M059J (cell line): ENCODE measurements around the gene CRLF2. TPM values are rescaled to one million over a fixed set of nuclear protein-coding genes. Genes with fewer than 3 reads are reported as not detected.
A peak's percentile ranks its signal among the peaks of the same experiment; 100 is the strongest.
"Not testable (repeated sequence)": the region's sequence is repeated elsewhere in the genome, so short reads cannot be mapped to it uniquely, and the experiment has no call there.

ENCODE experiments used
- DNase-seq: peaks from one replicate; pipeline ENCODE4 v3.0.0-alpha.2; 2012; ENCODE audit warnings: low read depth
- total RNA-seq: library from RNA; depleted of rRNA; stranded (reverse); fragments of >200 nt; shearing (Covaris generic); gene quantifications from 2 replicates; pipeline ENCODE4 v1.2.3, GENCODE V29; 2014; rRNA removed

CRLF2 gene
- 0.10 TPM in 1 of 2 replicates, not detected in the other for total RNA-seq

- peak; percentile 80 for DNase-seq
Measured at GRCh38 chrX:1212532-1212931, at the start of gene CRLF2. Gene CRLF2, minus strand, starts transcription at chrX:1212649. Its CDS starts 15 bp downstream, at chrX:1212634.

DNA sequence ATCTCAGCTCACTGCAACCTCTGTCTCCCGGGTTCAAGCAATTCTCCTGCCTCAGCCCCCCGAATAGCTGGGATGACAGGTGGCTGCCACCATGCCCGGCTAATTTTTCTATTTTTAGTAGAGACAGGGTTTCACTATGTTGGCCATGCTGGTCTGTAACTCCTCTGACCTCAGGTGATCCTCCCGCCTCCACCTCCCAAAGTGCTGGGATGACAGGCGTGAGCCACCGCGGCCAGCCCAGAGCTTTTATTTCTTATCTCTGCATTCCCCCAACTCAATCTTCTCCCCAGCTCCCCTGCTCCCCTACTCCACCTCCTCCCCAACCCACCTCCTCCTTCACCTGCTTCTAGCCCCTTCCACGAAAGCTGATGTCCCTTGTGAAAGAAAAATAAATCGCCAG, 49.3 kb upstream of the CRLF2 start:
- DNase-seq, result not testable (repeated sequence)

DNA sequence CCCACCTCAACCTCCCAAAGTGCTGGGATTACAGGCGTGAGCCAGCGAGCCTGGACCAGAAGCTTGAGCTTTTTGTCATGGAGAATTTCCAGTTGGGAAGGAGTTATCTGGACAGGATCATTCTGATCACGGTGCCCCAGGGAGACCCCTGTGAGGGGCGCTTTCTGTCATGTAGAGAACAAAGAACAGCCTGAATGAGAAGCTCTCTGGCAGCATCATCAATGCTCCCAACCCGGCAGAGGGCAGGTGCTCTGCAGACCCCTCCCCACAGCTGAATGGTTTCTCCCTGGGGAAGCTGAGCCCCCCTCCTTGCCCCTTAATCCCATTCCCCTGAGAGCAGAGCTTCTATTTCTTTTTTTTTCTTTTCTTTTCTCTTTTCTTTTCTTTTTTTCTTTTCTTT, 48.8 kb upstream of the CRLF2 start:
- no peak for DNase-seq

GRCh38 chrX:1252861-1253260, 40.4 kb upstream of the CRLF2 start:
- no peak for DNase-seq

- peak; percentile 69 for DNase-seq
Measured at GRCh38 chrX:1249101-1249887, 36.8 kb upstream of the CRLF2 start.

DNA sequence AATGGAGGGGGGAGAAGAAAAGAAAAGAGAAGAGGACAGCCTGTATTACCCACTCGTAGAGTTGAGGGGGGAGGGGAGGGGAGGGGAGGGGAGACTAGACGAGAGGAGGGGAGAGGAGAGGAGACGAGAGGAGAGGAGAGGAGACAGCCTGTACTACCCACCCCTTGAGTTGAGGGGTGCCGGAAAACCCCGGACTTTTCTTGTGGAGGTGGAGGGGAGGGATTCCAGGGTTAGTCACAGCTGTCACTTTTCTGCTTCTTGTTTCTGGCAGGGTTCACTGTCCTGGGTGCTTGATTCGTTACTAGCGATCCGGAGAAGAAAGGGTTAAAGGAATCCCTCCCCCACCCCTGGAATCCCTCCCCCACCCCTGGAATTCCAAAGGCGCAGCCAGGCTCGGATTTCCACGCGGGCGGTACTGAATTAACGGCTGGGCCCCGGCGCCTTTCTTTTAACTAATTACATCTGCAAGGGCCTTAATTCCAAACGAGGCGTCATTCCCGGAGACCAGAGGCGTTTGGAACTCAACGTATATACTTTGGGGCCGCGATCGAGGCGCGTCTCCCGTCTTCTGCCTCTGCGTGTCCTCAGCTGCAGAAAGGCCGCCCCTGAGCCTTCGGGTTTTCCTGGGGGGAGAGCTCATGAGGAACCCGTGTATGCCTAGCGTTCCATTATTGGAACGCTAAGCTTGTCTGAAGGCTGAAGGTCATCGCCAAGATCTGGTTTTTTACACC, 36.0 kb upstream of the CRLF2 start:
- no peak for DNase-seq

- DNase-seq, result peak; percentile 63
Measured at GRCh38 chrX:1246816-1247215, 34.4 kb upstream of the CRLF2 start.

DNA sequence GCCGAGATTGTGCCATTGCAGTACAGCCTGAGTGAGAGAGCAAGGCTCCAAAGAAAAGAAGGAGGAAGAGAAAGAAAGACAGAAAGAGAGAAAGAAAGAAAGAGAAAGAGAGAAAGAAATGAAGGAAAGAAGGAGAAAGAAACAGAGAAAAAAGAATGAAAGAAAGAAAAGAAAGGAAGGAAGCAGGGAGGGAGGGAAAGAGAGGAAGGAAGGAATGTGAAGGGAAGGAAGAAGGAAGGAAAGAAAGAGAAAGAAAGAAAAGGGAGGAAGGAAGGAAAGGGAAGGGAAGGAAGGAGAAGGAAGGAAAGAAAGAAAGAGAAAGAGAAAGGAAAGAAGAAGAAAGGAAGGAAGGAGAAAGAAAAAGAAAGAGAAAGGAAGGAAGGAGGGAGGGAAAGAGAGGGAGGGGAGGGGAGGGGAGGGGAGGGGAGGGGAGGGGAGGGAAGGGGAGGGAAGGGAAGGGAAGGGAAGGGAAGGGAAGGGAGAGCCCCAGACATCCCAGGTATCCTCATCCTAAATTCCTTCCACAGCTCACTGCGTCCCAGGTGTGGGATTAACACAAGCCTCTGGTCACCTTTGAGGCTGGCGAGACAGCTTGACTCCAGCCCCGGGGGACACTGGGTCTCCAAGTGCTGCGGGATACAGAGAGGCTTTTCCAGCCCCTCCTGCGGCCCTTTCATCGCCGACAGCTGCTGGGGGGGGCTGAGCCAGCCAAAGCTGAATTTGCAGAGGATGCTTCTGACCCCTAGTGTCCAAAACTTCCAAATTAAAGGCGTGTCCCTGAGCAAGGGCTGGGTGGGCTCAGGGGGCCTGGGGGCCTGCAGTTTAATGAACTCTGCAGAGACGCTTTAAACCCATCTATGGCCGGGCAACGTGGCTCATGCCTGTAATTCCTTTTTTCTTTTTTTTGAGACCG, 32.0 kb upstream of the CRLF2 start:
- DNase-seq, result no peak

DNA sequence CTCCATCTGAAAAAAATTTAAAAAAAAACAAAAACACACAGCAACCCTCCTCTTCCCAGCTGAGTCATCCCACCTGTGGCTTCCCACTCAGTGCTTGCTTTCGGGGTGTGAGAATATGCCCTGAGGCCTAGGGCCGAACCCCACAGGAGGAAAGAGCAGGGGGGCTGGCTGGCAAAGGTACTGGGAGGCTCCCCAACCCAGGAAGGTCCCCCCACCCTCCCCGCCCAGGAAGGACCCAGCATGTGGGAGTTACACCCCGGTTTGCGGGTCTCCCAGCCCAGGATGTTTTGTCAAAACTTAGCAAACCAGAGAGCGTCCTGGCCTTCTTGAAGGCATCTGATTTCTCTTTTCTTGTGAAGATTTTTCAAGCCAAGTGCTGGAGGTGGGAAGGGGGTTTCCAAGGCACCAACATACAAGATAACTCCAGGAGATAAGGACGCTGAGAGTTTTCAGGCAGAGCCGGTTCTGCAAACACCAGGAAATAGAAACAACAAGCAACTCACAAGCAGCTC, 30.5 kb upstream of the CRLF2 start:
- peak; percentile 67 for DNase-seq

DNA sequence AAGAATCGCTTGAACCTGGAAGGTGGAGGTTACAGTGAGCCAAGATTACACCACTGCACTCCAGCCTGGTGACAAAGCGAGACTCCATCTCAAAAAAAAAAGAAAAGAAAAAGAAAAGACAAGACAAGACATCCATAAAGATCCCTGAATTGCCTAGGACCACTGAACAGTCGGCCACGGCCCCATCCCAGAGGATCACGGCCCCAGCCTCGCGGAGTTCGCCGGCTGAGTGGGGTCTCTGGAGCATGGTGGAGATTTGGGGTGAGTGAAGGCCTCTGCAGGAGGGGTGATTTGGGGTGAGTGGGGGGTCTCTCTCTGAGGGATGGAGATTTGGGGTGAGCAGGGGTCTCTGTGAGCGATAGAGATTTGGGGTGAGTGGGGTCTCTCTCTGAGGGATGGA, 28.1 kb upstream of the CRLF2 start:
- DNase-seq, result not testable (repeated sequence)

- DNase-seq, result no peak
Measured at GRCh38 chrX:1239681-1240142, 27.3 kb upstream of the CRLF2 start.

- DNase-seq, result no peak
Measured at GRCh38 chrX:1231850-1232465, 19.5 kb upstream of the CRLF2 start.

DNA sequence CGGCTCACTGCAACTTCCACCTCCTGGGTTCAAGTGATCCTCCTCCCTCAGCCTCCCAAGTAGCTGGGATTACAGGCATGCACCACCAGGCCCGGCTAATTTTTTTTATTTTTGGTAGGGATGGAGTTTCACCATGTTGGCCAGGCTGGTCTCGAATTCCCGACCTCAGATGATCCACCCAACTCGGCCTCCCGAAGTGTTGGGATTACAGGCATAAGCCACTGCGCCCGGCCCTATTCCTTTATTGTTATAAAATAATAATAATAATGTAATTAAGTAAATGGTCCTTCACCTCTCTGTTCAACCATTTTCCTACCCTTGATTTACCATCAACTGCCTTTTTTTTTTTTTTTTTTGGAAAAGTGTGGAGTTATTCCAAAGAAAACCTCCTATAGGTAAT, 15.7 kb upstream of the CRLF2 start:
- not testable (repeated sequence) for DNase-seq

DNA sequence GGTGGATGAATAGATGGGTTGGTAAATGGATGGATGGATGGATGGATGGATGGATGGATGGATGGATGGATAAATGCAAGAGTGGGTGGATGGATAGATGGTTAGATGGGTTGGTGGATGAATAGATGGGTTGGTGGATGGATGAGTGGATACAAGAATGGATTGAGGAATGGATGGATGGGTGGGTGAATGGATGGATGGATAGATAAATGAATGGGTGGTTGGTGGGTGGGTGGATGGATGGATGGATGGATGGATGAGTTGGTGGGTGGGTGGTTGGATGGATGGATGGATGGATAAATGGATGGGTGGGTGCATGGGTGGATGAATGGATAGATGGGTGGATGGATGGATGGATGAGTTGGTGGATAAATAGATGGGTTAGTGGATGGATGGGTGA, 13.8 kb upstream of the CRLF2 start:
- no peak for DNase-seq

GRCh38 chrX:1224954-1225353, 12.5 kb upstream of the CRLF2 start:
- DNase-seq, result no peak

GRCh38 chrX:1223242-1223600, 10.8 kb upstream of the CRLF2 start:
- no peak for DNase-seq

DNA sequence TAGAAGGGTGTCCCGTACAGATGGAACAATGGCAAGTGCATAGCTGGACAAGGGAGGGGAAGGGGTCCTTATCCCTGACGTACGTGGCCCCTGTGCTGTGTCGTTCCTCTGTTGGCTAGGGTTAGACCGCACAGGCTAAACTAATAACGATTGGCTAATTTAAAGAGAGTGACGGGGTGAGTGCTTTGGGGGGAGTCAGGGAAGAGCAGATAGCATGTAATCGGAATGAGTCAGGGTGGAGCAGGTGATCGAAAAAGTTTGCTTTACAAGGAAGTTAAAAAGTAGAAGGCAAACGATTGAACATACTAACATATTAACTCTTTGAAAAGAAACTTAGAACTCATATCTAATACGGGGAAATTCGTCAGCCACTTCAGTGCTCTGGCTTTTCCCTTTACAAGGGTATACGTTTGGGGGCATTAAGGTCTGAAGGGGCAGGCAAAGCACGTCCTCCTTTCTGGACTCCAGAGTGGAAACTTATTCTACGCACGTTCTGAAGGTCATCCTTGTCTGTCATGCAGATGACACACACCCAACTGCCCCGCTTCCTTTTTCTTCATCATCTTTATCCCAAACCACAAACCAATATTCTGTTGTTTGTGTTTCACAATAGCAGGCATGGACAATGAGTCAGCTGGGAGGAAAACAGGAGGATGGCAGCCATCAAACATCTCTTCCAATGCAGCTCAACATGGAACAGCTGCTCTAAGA, 10.2 kb upstream of the CRLF2 start:
- peak; percentile 64 for DNase-seq

DNA sequence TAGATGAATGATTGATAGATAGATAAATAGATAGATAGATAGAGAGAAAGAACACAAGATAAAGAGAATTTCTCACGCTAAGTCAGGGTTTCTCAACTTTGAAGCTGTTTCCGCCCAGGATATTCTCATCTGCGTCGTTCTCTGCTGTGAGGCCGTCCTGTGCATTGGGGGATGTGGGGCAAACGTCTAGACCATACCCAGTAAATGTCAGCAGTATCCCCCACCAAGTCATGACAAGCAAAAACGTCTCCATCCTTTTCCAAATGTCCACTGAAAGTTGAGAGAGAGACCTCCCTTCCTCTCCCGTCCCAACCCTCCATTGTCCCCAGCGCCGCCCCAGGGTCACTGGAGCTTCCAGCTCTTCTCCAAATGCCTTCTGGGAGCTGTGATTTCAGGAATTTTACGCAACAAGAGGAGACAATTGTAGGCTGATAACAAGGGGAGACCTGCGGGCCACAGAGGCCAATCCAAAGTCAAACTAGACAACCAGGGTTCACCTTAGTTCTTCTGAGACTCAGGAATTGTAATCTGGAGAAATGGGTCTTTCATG, 8.9 kb upstream of the CRLF2 start:
- no peak for DNase-seq

DNA sequence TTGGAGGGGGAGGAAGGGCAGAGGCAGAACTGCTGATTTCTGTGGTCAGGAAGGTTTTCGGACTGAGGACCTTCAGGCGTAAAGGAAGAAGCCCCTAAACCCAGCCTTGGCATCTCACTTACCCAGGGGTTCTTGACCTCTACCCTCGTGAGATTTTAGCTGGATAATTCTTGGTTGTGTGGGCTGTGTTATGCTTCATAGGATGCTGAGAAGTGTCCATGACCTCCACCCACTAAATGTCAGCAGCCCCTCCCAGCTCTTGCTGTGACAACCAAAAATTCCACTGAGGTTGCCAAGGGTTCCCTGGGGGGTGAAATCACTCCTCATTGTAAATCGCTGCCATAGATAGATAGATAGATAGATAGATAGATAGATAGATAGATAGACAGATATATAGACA, 5.8 kb upstream of the CRLF2 start:
- no peak for DNase-seq

DNA sequence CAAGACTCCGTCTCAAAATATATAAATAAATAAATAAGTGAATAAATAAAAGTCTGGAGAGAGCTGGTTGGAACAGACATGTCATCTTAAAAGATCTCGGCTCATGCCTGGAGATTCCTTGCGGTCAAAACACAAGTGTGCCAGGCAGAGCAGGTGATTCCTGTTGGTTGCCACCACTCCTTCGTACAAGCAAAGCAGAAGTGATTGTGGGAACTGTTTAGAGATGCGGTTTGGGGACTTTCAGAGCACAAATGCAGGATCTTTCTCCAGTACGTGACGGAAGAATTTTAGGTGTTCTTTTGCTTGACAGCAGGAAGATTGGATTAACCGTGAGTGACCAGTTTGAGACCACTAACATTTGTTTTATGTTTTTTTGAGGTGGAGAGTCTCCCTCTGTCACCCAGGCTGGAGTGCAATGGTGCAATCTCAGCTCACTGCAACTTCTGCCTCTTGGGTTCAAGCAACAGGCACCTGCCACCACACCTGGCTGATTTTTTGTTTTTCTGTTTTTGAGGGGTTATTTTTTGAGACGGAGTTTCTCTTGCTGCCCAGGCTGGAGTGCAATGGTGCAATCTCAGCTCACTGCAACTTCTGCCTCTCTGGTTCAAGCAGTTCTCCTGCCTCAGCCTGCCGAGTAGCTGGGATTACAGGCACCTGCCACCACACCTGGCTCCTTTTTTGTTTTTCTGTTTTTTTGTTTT, 2.8 kb upstream of the CRLF2 start:
- no peak for DNase-seq
